D721Med (cell line): ENCODE data around the gene CCR9.

Experiments
- DNase-seq: peaks from one replicate; pipeline ENCODE4 v3.0.0; 2011; ENCODE audit warnings: low spot score; ENCODE audit not compliant: insufficient read length
- FAIRE-seq: peaks from 2 replicates; lab custom pipeline; 2011; peaks lifted over from hg19 to GRCh38; lab: Jason Lieb, UNC
- CTCF ChIP-seq: IDR thresholded peaks from 2 replicates; pipeline ENCODE4 v1.5.1; 2012; ENCODE audit warnings: mild to moderate bottlenecking, control low read depth; ENCODE audit not compliant: insufficient read depth; ENCODE audit errors: missing control alignments

The CCR9 gene

GRCh38 chr3:45933591-45933990 is 47.2 kb downstream of the CCR9 start:
- no peak for TF ChIP-seq CTCF
- DNase-seq (no peak), FAIRE-seq (no peak)

- TF ChIP-seq CTCF = no peak
- DNase-seq = no peak
- FAIRE-seq = no peak
Observed at GRCh38 chr3:45936261-45936660, 49.9 kb downstream of the CCR9 start.

GRCh38 chr3:45937206-45938042 is 51.1 kb downstream of the CCR9 start:
- DNase-seq = no peak
- FAIRE-seq = no peak
- no peak for TF ChIP-seq CTCF

GRCh38 chr3:45938043-45938435 is 51.7 kb downstream of the CCR9 start:
- DNase-seq = no peak
- no peak for FAIRE-seq
- no peak for TF ChIP-seq CTCF

- DNase-seq (no peak), FAIRE-seq (peak; percentile 74)
- TF ChIP-seq CTCF = peak; percentile 90
Observed at GRCh38 chr3:45938864-45939263, 52.5 kb downstream of the CCR9 start.

- no peak for DNase-seq
- peak; percentile 95 for FAIRE-seq
- TF ChIP-seq CTCF = peak; percentile 29
Observed at GRCh38 chr3:45939341-45939771, 53.0 kb downstream of the CCR9 start.
